Activated T-cell treated with anti-CD3 and anti-CD28 coated beads for 24 hours (primary cell): ENCODE measurements around the gene BACE2.

Source experiments
- DNase-seq: peaks from one replicate; pipeline ENCODE4 v3.0.0-alpha.2; 2020; ENCODE audit warnings: low read depth

Gene BACE2

GRCh38 chr21:41148798-41149197, 19.2 kb upstream of the BACE2 start:
- no peak for DNase-seq

- no peak for DNase-seq
Measured at GRCh38 chr21:41149199-41149598, 18.8 kb upstream of the BACE2 start.

- DNase-seq: no peak
Measured at GRCh38 chr21:41152147-41152546, 15.8 kb upstream of the BACE2 start.

GRCh38 chr21:41153443-41153842, 14.5 kb upstream of the BACE2 start:
- DNase-seq: no peak

- DNase-seq: no peak
Measured at GRCh38 chr21:41156142-41156541, 11.8 kb upstream of the BACE2 start.

- DNase-seq: no peak
Measured at GRCh38 chr21:41158026-41158425, 9.9 kb upstream of the BACE2 start.

- no peak for DNase-seq
Measured at GRCh38 chr21:41160036-41160435, 7.9 kb upstream of the BACE2 start.

GRCh38 chr21:41161428-41161827, 6.5 kb upstream of the BACE2 start:
- no peak for DNase-seq

GRCh38 chr21:41162096-41162495, 5.9 kb upstream of the BACE2 start:
- DNase-seq: no peak

- no peak for DNase-seq
Measured at GRCh38 chr21:41163091-41163490, 4.9 kb upstream of the BACE2 start.

- no peak for DNase-seq
Measured at GRCh38 chr21:41164052-41164451, 3.9 kb upstream of the BACE2 start.

- no peak for DNase-seq
Measured at GRCh38 chr21:41164981-41165655, 2.8 kb upstream of the BACE2 start.

- DNase-seq: no peak
Measured at GRCh38 chr21:41166884-41167283, 1.1 kb upstream of the BACE2 start.

- no peak for DNase-seq
Measured at GRCh38 chr21:41168391-41169257, 664 bp downstream of the BACE2 start.

- DNase-seq: no peak
Measured at GRCh38 chr21:41169258-41169576, 1.3 kb downstream of the BACE2 start.

GRCh38 chr21:41169701-41170100, 1.7 kb downstream of the BACE2 start:
- no peak for DNase-seq

- no peak for DNase-seq
Measured at GRCh38 chr21:41170442-41170841, 2.5 kb downstream of the BACE2 start.

- no peak for DNase-seq
Measured at GRCh38 chr21:41170859-41171609, 3.1 kb downstream of the BACE2 start.

- DNase-seq: no peak
Measured at GRCh38 chr21:41175080-41175479, 7.1 kb downstream of the BACE2 start.

GRCh38 chr21:41176846-41177245, 8.9 kb downstream of the BACE2 start:
- no peak for DNase-seq

- no peak for DNase-seq
Measured at GRCh38 chr21:41180752-41181151, 12.8 kb downstream of the BACE2 start.

- DNase-seq: no peak
Measured at GRCh38 chr21:41182547-41182946, 14.6 kb downstream of the BACE2 start.

- DNase-seq: no peak
Measured at GRCh38 chr21:41183575-41183974, 15.6 kb downstream of the BACE2 start.
